H1 (cell line): ENCODE results near the gene TMEM178B. TPM values are rescaled to one million over a fixed set of nuclear protein-coding genes. Genes with fewer than 3 reads are reported as not detected.

Experiments used
- ASH2L ChIP-seq: fragments of 200-600, 300-600 bp; sonication (generic); IDR thresholded peaks from one replicate; pipeline ENCODE4 v1.7.1; 2017; ENCODE audit warnings: low read length
- BRCA1 ChIP-seq: IDR thresholded peaks from 2 replicates; pipeline ENCODE4 v1.6.1; 2012; ENCODE audit warnings: low read depth, low read length, improper control_type of control experiment
- CBX5 ChIP-seq: fragments of 300-800, 300-1000 bp; sonication (generic); IDR thresholded peaks from 2 replicates; pipeline ENCODE4 v1.7.1; 2016; ENCODE audit warnings: antibody characterized with exemption, low read length, low read depth
- CTBP2 ChIP-seq: IDR thresholded peaks from 2 replicates; pipeline ENCODE4 v1.7.0; 2011; ENCODE audit warnings: borderline replicate concordance, mild to moderate bottlenecking, moderate library complexity, mixed read lengths, low read length; ENCODE audit not compliant: insufficient read depth, insufficient read length
- NANOG ChIP-seq: IDR thresholded peaks from 2 replicates; pipeline ENCODE4 v1.6.1; 2011; ENCODE audit warnings: low read length, low read depth, mild to moderate bottlenecking, inconsistent platforms; ENCODE audit not compliant: insufficient read depth, poor library complexity, severe bottlenecking
- RAD21 ChIP-seq, 2 experiments: IDR thresholded peaks in 1 of 2; conservative IDR thresholded peaks in 1 of 2; 2 replicates each; pipeline ENCODE4 v1.6.1; 2011; ENCODE audit warnings: low read depth in 2 of 2, low read length in 2 of 2, improper control_type of control experiment in 1 of 2, inconsistent platforms in 1 of 2, mild to moderate bottlenecking in 1 of 2, moderate library complexity in 1 of 2
- SIRT6 ChIP-seq: IDR thresholded peaks from one replicate; pipeline ENCODE4 v1.7.1; 2012; ENCODE audit warnings: low read length, inconsistent platforms
- YY1 ChIP-seq: IDR thresholded peaks from 2 replicates; pipeline ENCODE4 v1.6.1; 2011; ENCODE audit warnings: low read depth, mild to moderate bottlenecking, low read length
- polyA plus RNA-seq, 7 experiments: library from polyadenylated mRNA; depleted of rRNA in 3 of 7; stranded (reverse) in 5 of 7; unstranded in 2 of 7; fragments of >200 nt in 5 of 7; fragments of 200-250 nt in 2 of 7; gene quantifications; 1 replicate in 5 of 7; 2 replicates in 1 of 7; 4 replicates in 1 of 7; pipeline versions ENCODE4 v1.2.1 to v1.2.3, GENCODE V29; 2011 to 2013; ENCODE audit warnings: missing spikeins in 2 of 7, mixed read lengths in 2 of 7
- total RNA-seq: library from RNA; stranded (reverse); fragmentation: NEBNext Ultra II Directional; extraction: Animal tissue kit (Norgen Biotek cat#: 25700); gene quantifications from 2 replicates; pipeline ENCODE4 v1.2.1, GENCODE V29; 2021

Gene TMEM178B
- total and polyA plus RNA-seq, 2 of the 8 experiments (the other 6 are each of a cell fraction or from before 2014, with no cell fraction given), result 5.3 to 18.1 TPM

DNA sequence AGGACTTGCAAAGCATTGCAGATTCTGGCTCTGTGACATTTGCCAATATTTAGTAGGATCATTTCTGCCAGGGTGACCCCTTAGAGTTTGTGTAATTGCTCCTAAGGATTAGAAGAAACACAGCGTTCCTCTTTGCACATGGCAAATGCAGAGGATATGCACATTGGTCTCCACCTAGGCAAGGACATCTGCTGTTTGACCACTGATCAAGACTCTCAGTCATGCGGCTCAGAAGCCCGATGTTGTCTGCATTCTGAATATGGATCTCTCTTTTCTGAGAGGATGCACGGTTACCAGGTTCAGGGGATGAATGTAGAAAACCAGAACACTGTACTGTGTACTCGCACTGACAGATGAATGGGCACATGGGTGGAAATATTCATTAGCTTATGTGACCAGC is 296.8 kb downstream of the TMEM178B start (continued):
- TF ChIP-seq RAD21 (IDR thresholded peaks at IDR 0.05 in 1 of 2, conservative IDR thresholded peaks at IDR 0.05 in 1 of 2; ENCODE audit: low read depth in 2 of 2, low read length in 2 of 2) (no peak), BRCA1 (no peak), YY1 (no peak), SIRT6 (no peak), ASH2L (no peak), CTBP2 (no peak), CBX5 (no peak), NANOG (no peak)
